H9 (cell line): Measurements from ENCODE around the gene TGFBR3L. TPM values are rescaled to one million over a fixed set of nuclear protein-coding genes. Genes with fewer than 3 reads are reported as not detected.

Experiments used
- DNase-seq: peaks from one replicate; pipeline ENCODE4 v3.0.0-alpha.2; 2017
- H2AFZ ChIP-seq: one replicate; pipeline ENCODE4 v1.6.1; 2013; ENCODE audit warnings: mild to moderate bottlenecking, low read length, control low read depth, moderate library complexity
- H2AK5ac ChIP-seq: 2 replicates; pipeline ENCODE4 v1.6.1; 2013; ENCODE audit warnings: low read length, control low read depth, mixed read lengths; ENCODE audit not compliant: insufficient read length
- H2BK120ac ChIP-seq: one replicate; pipeline ENCODE4 v1.6.1; 2013; ENCODE audit warnings: low read depth, mild to moderate bottlenecking, low read length, control low read depth, inconsistent platforms; ENCODE audit not compliant: poor library complexity, severe bottlenecking
- H2BK12ac ChIP-seq: 2 replicates; pipeline ENCODE4 v1.6.1; 2013; ENCODE audit warnings: low read length, control low read depth, mixed read lengths, low read depth; ENCODE audit not compliant: insufficient read length
- H2BK15ac ChIP-seq: 2 replicates; pipeline ENCODE4 v1.6.1; 2013; ENCODE audit warnings: low read depth, low read length, control low read depth
- H2BK20ac ChIP-seq: one replicate; pipeline ENCODE4 v1.6.1; 2013; ENCODE audit warnings: low read depth, mild to moderate bottlenecking, low read length, control low read depth, inconsistent platforms; ENCODE audit not compliant: poor library complexity, severe bottlenecking
- H2BK5ac ChIP-seq: 2 replicates; pipeline ENCODE4 v1.6.1; 2013; ENCODE audit warnings: low read length, control low read depth, mixed read lengths; ENCODE audit not compliant: insufficient read length
- H3K14ac ChIP-seq: 2 replicates; pipeline ENCODE4 v1.6.1; 2013; ENCODE audit warnings: low read length, control low read depth; ENCODE audit not compliant: insufficient read depth
- H3K18ac ChIP-seq: 2 replicates; pipeline ENCODE4 v1.6.1; 2013; ENCODE audit warnings: low read depth, mild to moderate bottlenecking, mixed read lengths, low read length, control low read depth; ENCODE audit not compliant: insufficient read length
- H3K23ac ChIP-seq: 2 replicates; pipeline ENCODE4 v1.6.1; 2013; ENCODE audit warnings: low read length, control low read depth, mixed read lengths, low read depth; ENCODE audit not compliant: insufficient read length
- H3K23me2 ChIP-seq: 2 replicates; pipeline ENCODE4 v1.6.1; 2013; ENCODE audit warnings: low read depth, mild to moderate bottlenecking, mixed read lengths, low read length, control low read depth; ENCODE audit not compliant: insufficient read length, poor library complexity, severe bottlenecking
- H3K27ac ChIP-seq: 2 replicates; pipeline ENCODE4 v1.5.1; 2013; ENCODE audit warnings: low read length, control low read depth, mixed read lengths, low read depth; ENCODE audit not compliant: insufficient read length
- H3K27me3 ChIP-seq: 2 replicates; pipeline ENCODE4 v1.6.1; 2013; ENCODE audit warnings: low read length, control low read depth, inconsistent platforms; ENCODE audit not compliant: insufficient read depth
- H3K4ac ChIP-seq: 2 replicates; pipeline ENCODE4 v1.6.1; 2013; ENCODE audit warnings: low read depth, mild to moderate bottlenecking, control low read depth, inconsistent platforms, low read length, moderate library complexity
- H3K4me1 ChIP-seq: 2 replicates; pipeline ENCODE4 v1.6.1; 2013; ENCODE audit warnings: low read length, control low read depth, inconsistent platforms; ENCODE audit not compliant: insufficient read depth
- H3K4me2 ChIP-seq: 2 replicates; pipeline ENCODE4 v1.6.1; 2013; ENCODE audit warnings: low read length, control low read depth, mixed read lengths; ENCODE audit not compliant: insufficient read length, insufficient read depth
- H3K56ac ChIP-seq: 2 replicates; pipeline ENCODE4 v1.6.1; 2013; ENCODE audit warnings: low read depth, mild to moderate bottlenecking, mixed read lengths, low read length, control low read depth; ENCODE audit not compliant: insufficient read length
- H3K79me1 ChIP-seq: 2 replicates; pipeline ENCODE4 v1.6.1; 2013; ENCODE audit warnings: low read depth, mild to moderate bottlenecking, moderate library complexity, low read length, control low read depth, inconsistent platforms; ENCODE audit not compliant: insufficient read depth, poor library complexity, severe bottlenecking
- H3K79me2 ChIP-seq: 2 replicates; pipeline ENCODE4 v1.6.1; 2013; ENCODE audit warnings: low read length, control low read depth, inconsistent platforms; ENCODE audit not compliant: insufficient read depth
- H3K9ac ChIP-seq: 2 replicates; pipeline ENCODE4 v1.6.1; 2013; ENCODE audit warnings: low read length, control low read depth, mixed read lengths; ENCODE audit not compliant: insufficient read length; ENCODE audit errors: extremely low read depth
- H3K9me3 ChIP-seq: one replicate; pipeline ENCODE4 v1.6.1; 2013; ENCODE audit warnings: low read depth, low read length, inconsistent platforms; ENCODE audit not compliant: control insufficient read depth
- H3T11ph ChIP-seq: one replicate; pipeline ENCODE4 v1.6.1; 2013; ENCODE audit warnings: mild to moderate bottlenecking, low read length, control low read depth, inconsistent platforms
- H4K20me1 ChIP-seq: one replicate; pipeline ENCODE4 v1.6.1; 2013; ENCODE audit not compliant: control insufficient read depth, insufficient read length, insufficient read depth
- H4K5ac ChIP-seq: 2 replicates; pipeline ENCODE4 v1.6.1; 2013; ENCODE audit warnings: low read depth, mild to moderate bottlenecking, mixed read lengths, low read length, control low read depth; ENCODE audit not compliant: insufficient read length
- H4K8ac ChIP-seq: replicated peaks from 2 replicates; pipeline ENCODE4 v1.6.1; 2013; ENCODE audit warnings: low read length, control low read depth, mixed read lengths, low read depth; ENCODE audit not compliant: insufficient read length
- H4K91ac ChIP-seq: 2 replicates; pipeline ENCODE4 v1.6.1; 2013; ENCODE audit warnings: low read depth, mild to moderate bottlenecking, moderate library complexity, mixed read lengths, low read length, control low read depth; ENCODE audit not compliant: insufficient read length
- H3K27ac Mint-ChIP-seq, 3 experiments: 2 replicates in 2 of 3; 3 replicates in 1 of 3; pipeline ENCODE4 v1.8.0; 2020 to 2021; ENCODE audit warnings: mixed read lengths in 3 of 3, mild to moderate bottlenecking in 1 of 3, moderate library complexity in 1 of 3
- H3K27me3 Mint-ChIP-seq: 2 replicates; pipeline ENCODE4 v1.8.0; 2021; ENCODE audit warnings: low read depth, mild to moderate bottlenecking, moderate library complexity, mixed read lengths
- H3K36me3 Mint-ChIP-seq, 3 experiments: 2 replicates in 2 of 3; 3 replicates in 1 of 3; pipeline ENCODE4 v1.8.0; 2020 to 2021; ENCODE audit warnings: low read depth in 3 of 3, mixed read lengths in 3 of 3; ENCODE audit not compliant: insufficient read depth in 1 of 3
- H3K4me1 Mint-ChIP-seq, 2 experiments: 2 replicates each; pipeline ENCODE4 v1.8.0; 2020; ENCODE audit warnings: mixed read lengths in 2 of 2
- H3K4me3 Mint-ChIP-seq, 2 experiments: 2 replicates in 1 of 2; 3 replicates in 1 of 2; pipeline ENCODE4 v1.8.0; 2020 to 2021; ENCODE audit warnings: mild to moderate bottlenecking in 2 of 2, mixed read lengths in 2 of 2, moderate library complexity in 1 of 2
- H3K9me3 Mint-ChIP-seq, 2 experiments: 2 replicates in 1 of 2; 3 replicates in 1 of 2; pipeline ENCODE4 v1.8.0; 2020; ENCODE audit warnings: mild to moderate bottlenecking in 2 of 2, mixed read lengths in 2 of 2, moderate library complexity in 1 of 2
- CTCF ChIP-seq: fragments of 200-600 bp; sonication (generic); conservative IDR thresholded peaks from 3 replicates; pipeline ENCODE4 v1.8.0; 2021; ENCODE audit warnings: antibody characterized with exemption, mild to moderate bottlenecking
- WGBS: extraction: QIAGEN DNeasy Blood & Tissue Kit; methylation state at CpG from one replicate; pipeline ENCODE4 v1.1.7; 2013; ENCODE audit warnings: missing lambda C conversion rate, low lambda C conversion rate, mixed read lengths; ENCODE audit not compliant: insufficient read length; ENCODE audit errors: extremely low coverage; 5-methylcytosine and 5-hydroxymethylcytosine counted together
- total RNA-seq: library from RNA; stranded (reverse); gene quantifications from 2 replicates; pipeline ENCODE4 v1.2.1, GENCODE V29; 2021

TGFBR3L gene
- total RNA-seq, 1 experiment from 2014 or later: 5.5 TPM

GRCh38 chr19:7883796-7884570 is 30.6 kb upstream of the TGFBR3L start:
- H3K36me3 Mint-ChIP-seq: no peaks in the 10 kb centered on the region
- peaks cover 21% of the 10 kb centered on the region for H3K27me3 Mint-ChIP-seq
- Histone ChIP-seq H3K56ac (no peak overlapping the region), H2AFZ (no peak overlapping the region), H2BK15ac (no peak overlapping the region), H2BK120ac (no peak overlapping the region), H2BK20ac (no peak overlapping the region), H3K23me2 (peaks cover 3% of the 10 kb centered on the region), H3K9ac (no peak overlapping the region), H3K18ac (no peak overlapping the region), H3K4ac (no peak overlapping the region), H3K4me1 (no peaks in the 10 kb centered on the region), H3K14ac (no peak overlapping the region), H3K4me2 (no peak overlapping the region), H3K23ac (no peak overlapping the region), H2AK5ac (no peak overlapping the region), H3K9me3 (no peaks in the 10 kb centered on the region), H2BK12ac (no peak overlapping the region), H3K27ac (no peak overlapping the region), H4K8ac (no peak overlapping the region), H3K27me3 (no peaks in the 10 kb centered on the region), H2BK5ac (no peak overlapping the region), H4K5ac (no peak overlapping the region), H3K79me2 (no peaks in the 10 kb centered on the region), H4K91ac (no peak overlapping the region), H3K79me1 (no peaks in the 10 kb centered on the region), H4K20me1 (no peaks in the 10 kb centered on the region), H3T11ph (no peak overlapping the region)
- no CpG with 5 or more reads among the region's 2 CpGs for WGBS
- H3K4me3 Mint-ChIP-seq: no peak overlapping the region
- DNase-seq: no peak
- H3K27ac Mint-ChIP-seq: peak overlapping the region in 1 of 3 experiments; percentile 57; a peak in 1 of 7 replicates
- H3K4me1 Mint-ChIP-seq: peaks cover 4 to 7% of the 10 kb centered on the region in 2 experiments
- no peak for TF ChIP-seq CTCF
- H3K9me3 Mint-ChIP-seq: peaks cover 5 to 10% of the 10 kb centered on the region in 2 experiments; a peak in 3 of 5 replicates
